SK-N-SH (cell line): ENCODE results near the gene LRP10. TPM values are rescaled to one million over a fixed set of nuclear protein-coding genes. Genes with fewer than 3 reads are reported as not detected.
"Not testable (repeated sequence)": the region's sequence is repeated elsewhere in the genome, so short reads cannot be mapped to it uniquely, and the experiment has no call there.

Experiments used
- CTCF ChIA-PET: fragments of 300-600, 350-600 bp; formaldehyde crosslinking; extraction: SDS; loops from one replicate; lab custom pipeline; 2021; lab: Yijun Ruan, JAX
- POLR2A ChIA-PET: fragments of 350-600 bp; sonication (Branson Sonifier 250); formaldehyde crosslinking; extraction: SDS; loops from one replicate; lab custom pipeline; 2020; ENCODE audit warnings: antibody characterized with exemption, inconsistent platforms; lab: Yijun Ruan, JAX
- DNase-seq: peaks from one replicate; pipeline ENCODE4 v3.0.0; 2012
- H2AFZ ChIP-seq: fragments of 200-600 bp; sonication (generic); 2 replicates; pipeline ENCODE4 v1.8.1; 2016; ENCODE audit warnings: antibody characterized with exemption, mild to moderate bottlenecking, low read depth
- H3F3A ChIP-seq: fragments of 200-600 bp; sonication (generic); replicated peaks from 2 replicates; pipeline ENCODE3; 2016; ENCODE audit warnings: antibody characterized with exemption, mild to moderate bottlenecking; ENCODE audit not compliant: insufficient read depth
- H3K27ac ChIP-seq, 2 experiments: fragments of 200-500 bp in 1 of 2; fragments of 200-600 bp in 1 of 2; sonication (Bioruptor generic) in 1 of 2; sonication (generic), shearing (Covaris generic) in 1 of 2; 2 replicates each; pipeline versions ENCODE4 v1.5.1 to v1.6.1; 2014 to 2016; ENCODE audit warnings: low read depth in 2 of 2, inconsistent platforms in 1 of 2, low read length in 1 of 2, mild to moderate bottlenecking in 1 of 2, mixed read lengths in 1 of 2
- H3K27me3 ChIP-seq: fragments of 200-600 bp; sonication (generic), shearing (Covaris generic); 2 replicates; pipeline ENCODE4 v1.6.1; 2016; ENCODE audit warnings: mixed run types; ENCODE audit not compliant: insufficient read depth
- H3K36me3 ChIP-seq, 2 experiments: fragments of 200-500 bp in 1 of 2; fragments of 200-600 bp in 1 of 2; sonication (Bioruptor generic) in 1 of 2; sonication (generic) in 1 of 2; replicated peaks in 1 of 2; 2 replicates each; pipeline versions ENCODE3 to v1.5.1; 2014 to 2016; ENCODE audit warnings: low read length in 1 of 2, mild to moderate bottlenecking in 1 of 2; ENCODE audit not compliant: insufficient read depth in 2 of 2, control insufficient read depth in 1 of 2
- H3K4me1 ChIP-seq, 2 experiments: fragments of 200-500 bp in 1 of 2; fragments of 200-600 bp in 1 of 2; sonication (Bioruptor generic) in 1 of 2; sonication (generic), shearing (Covaris generic) in 1 of 2; 2 replicates each; pipeline versions ENCODE4 v1.5.1 to v1.6.1; 2014 to 2016; ENCODE audit warnings: low read depth in 1 of 2, low read length in 1 of 2, mixed run types in 1 of 2; ENCODE audit not compliant: insufficient read depth in 2 of 2, control insufficient read depth in 1 of 2
- H3K4me2 ChIP-seq: fragments of 200-600 bp; sonication (generic), shearing (Covaris generic); 2 replicates; pipeline ENCODE4 v1.6.1; 2017; ENCODE audit warnings: mixed run types
- H3K4me3 ChIP-seq, 2 experiments: fragments of 200-500 bp in 1 of 2; fragments of 200-600 bp in 1 of 2; sonication (Bioruptor generic) in 1 of 2; sonication (generic), shearing (Covaris generic) in 1 of 2; 2 replicates each; pipeline versions ENCODE4 v1.5.1 to v1.8.1; 2014 to 2016; ENCODE audit warnings: low read depth in 2 of 2, inconsistent platforms in 1 of 2, low read length in 1 of 2, mild to moderate bottlenecking in 1 of 2, mixed read lengths in 1 of 2, moderate library complexity in 1 of 2
- H3K79me2 ChIP-seq: fragments of 200-600 bp; sonication (generic); 2 replicates; pipeline ENCODE4 v1.8.1; 2017; ENCODE audit warnings: mild to moderate bottlenecking; ENCODE audit not compliant: insufficient read depth
- H3K9ac ChIP-seq: fragments of 200-600 bp; sonication (generic); 2 replicates; pipeline ENCODE4 v1.6.1; 2017; ENCODE audit warnings: mixed run types
- H3K9me2 ChIP-seq: fragments of 200-600 bp; sonication (generic); 2 replicates; pipeline ENCODE4 v1.6.1; 2017; ENCODE audit warnings: mixed run types
- H3K9me3 ChIP-seq: fragments of 200-600 bp; sonication (generic); 2 replicates; pipeline ENCODE4 v1.6.1; 2017; ENCODE audit warnings: mixed run types, mild to moderate bottlenecking, moderate library complexity
- H4K20me1 ChIP-seq: fragments of 200-600 bp; sonication (generic); 2 replicates; pipeline ENCODE4 v1.6.1; 2017; ENCODE audit warnings: mild to moderate bottlenecking, mixed run types; ENCODE audit not compliant: insufficient read depth
- MXI1 ChIP-seq: IDR thresholded peaks from 2 replicates; pipeline ENCODE4 v1.6.1; 2012; ENCODE audit warnings: mild to moderate bottlenecking, low read depth, low read length, improper control_type of control experiment
- PBX3 ChIP-seq: IDR thresholded peaks from 2 replicates; pipeline ENCODE4; 2012
- REST ChIP-seq: IDR thresholded peaks from 2 replicates; pipeline ENCODE4 v1.6.1; 2012; ENCODE audit warnings: mild to moderate bottlenecking, low read depth, low read length, moderate library complexity
- RFX5 ChIP-seq: IDR thresholded peaks from 2 replicates; pipeline ENCODE4 v1.6.1; 2012; ENCODE audit warnings: mild to moderate bottlenecking, improper control_type of control experiment, low read length
- TAF1 ChIP-seq: IDR thresholded peaks from 2 replicates; pipeline ENCODE4 v1.6.1; 2012; ENCODE audit warnings: low read depth, mild to moderate bottlenecking, low read length, moderate library complexity, borderline replicate concordance
- YY1 ChIP-seq: IDR thresholded peaks from 2 replicates; pipeline ENCODE4 v1.4.0; 2012; ENCODE audit warnings: low read depth, mild to moderate bottlenecking
- ZBTB33 ChIP-seq: IDR thresholded peaks from 2 replicates; pipeline ENCODE4 v1.4.0; 2012; ENCODE audit warnings: low read depth, borderline replicate concordance
- WGBS: methylation state at CpG from one replicate; pipeline ENCODE4 v1.1.6; 2017; ENCODE audit warnings: low lambda C conversion rate; 5-methylcytosine and 5-hydroxymethylcytosine counted together
- polyA plus RNA-seq, 3 experiments: library from polyadenylated mRNA; depleted of rRNA; stranded (reverse); fragments of >200 nt; gene quantifications; 2 replicates each; pipeline ENCODE4 v1.2.3, GENCODE V29; 2012
- TF ChIP-seq, protein P1 (sequence below): fragments of 200-600 bp; sonication (generic); IDR thresholded peaks from 2 replicates; pipeline ENCODE4 v1.6.1; 2017; ENCODE audit warnings: antibody characterized with exemption, mild to moderate bottlenecking, moderate library complexity
- TF ChIP-seq, protein P2 (sequence below): IDR thresholded peaks from 2 replicates; pipeline ENCODE4 v1.4.0; 2012; ENCODE audit warnings: low read depth, borderline replicate concordance

Gene LRP10
- polyA plus RNA-seq, 1 of the 3 experiments (the other 2 are of a cell fraction) = 117 TPM

- peak; percentile 37; the same call in 1 of the 2 replicates for TF ChIP-seq PBX3
These were observed 46.7 kb upstream of the LRP10 start (continued) for GRCh38 chr14:22824711-22825359.

DNA sequence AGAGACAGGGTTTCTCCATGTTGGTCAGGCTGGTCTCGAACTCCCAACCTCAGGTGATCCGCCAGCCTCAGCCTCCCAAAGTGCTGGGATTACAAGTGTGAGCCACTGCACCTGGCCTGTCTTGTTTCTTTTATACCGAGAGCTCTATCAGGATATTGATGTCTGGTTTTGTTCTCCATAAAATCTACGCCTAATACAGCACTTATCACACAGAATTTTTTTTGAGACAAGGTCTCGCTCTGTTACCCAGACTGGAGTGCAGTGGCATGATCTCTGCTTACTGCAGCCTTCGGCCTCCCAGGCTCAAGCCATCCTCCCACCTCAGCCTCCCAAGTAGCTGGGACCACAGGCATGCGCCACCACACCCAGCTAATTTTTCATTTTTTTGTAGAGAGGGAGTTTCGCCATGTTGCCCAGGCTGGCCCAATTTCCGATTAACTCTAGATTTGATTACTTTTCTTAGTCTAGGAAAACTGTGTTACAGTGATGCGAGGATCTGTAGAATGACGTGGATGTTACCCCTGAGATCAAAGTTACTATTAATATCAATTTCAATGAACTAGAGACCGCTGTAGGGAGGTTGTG lies 42.4 kb upstream of the LRP10 start:
- Histone ChIP-seq H3K79me2 (peaks cover 23% of the 10 kb centered on the region), H3K4me3 (peak overlapping the region; percentile 75 to 87; a peak in 2 of 4 replicates), H3K27ac (peak overlapping the region; percentile 45 to 62; a peak in 2 of 4 replicates), H3K9ac (peak overlapping the region; percentile 84), H3K36me3 (peaks cover 10 to 21% of the 10 kb centered on the region in 2 experiments), H3K4me2 (peak overlapping the region; percentile 83), H2AFZ (peak overlapping the region; percentile 97)
- H3K27me3 ChIP-seq, DNase-seq, H3K4me1 ChIP-seq, H3K9me2 ChIP-seq, H3F3A ChIP-seq, H4K20me1 ChIP-seq, H3K9me3 ChIP-seq: not testable (repeated sequence)
- WGBS = 84% methylated on average over 12 of the region's 12 CpGs
- ChIA-PET CTCF (interaction anchor here (1.4 to 19.1 kb wide), 4 partner anchors 12 to 259 kb away, joined by 3 to 472 read pairs (median 8); no protein-coding TSS in a partner anchor), POLR2A (interaction anchor here (0.7 kb wide), 1 partner anchor 20 kb away, joined by 5 read pairs; no protein-coding TSS in a partner anchor)

GRCh38 chr14:22829661-22830442 lies 41.7 kb upstream of the LRP10 start, which contains the start of gene MRPL52:
Gene MRPL52 (plus strand): TSS chr14:22829887. CDS start chr14:22829913, 26 bp downstream.
- Histone ChIP-seq H3K4me1 (no peaks in the 10 kb centered on the region; a peak in 1 of 4 replicates), H3K79me2 (peaks cover 23% of the 10 kb centered on the region), H3F3A (peaks cover 6% of the 10 kb centered on the region), H3K9me3 (no peaks in the 10 kb centered on the region), H3K9me2 (no peaks in the 10 kb centered on the region), H3K27me3 (no peaks in the 10 kb centered on the region), H3K27ac (peak within 1 kb of the TSS; percentile 45 to 62; a peak in 2 of 4 replicates), H4K20me1 (no peaks in the 10 kb centered on the region), H3K4me3 (peak within 1 kb of the TSS; percentile 75 to 87), H2AFZ (peak within 1 kb of the TSS; percentile 97), H3K36me3 (peaks cover 12 to 24% of the 10 kb centered on the region in 2 experiments), H3K4me2 (peak within 1 kb of the TSS; percentile 83), H3K9ac (peak within 1 kb of the TSS; percentile 84)
- DNase-seq = peak; percentile 93
- WGBS = 1% methylated on average over 30 of the region's 41 CpGs
- POLR2A ChIA-PET = interaction anchor here (0.7 to 1.6 kb wide), 4 partner anchors 9 to 496 kb away, joined by 3 to 16 read pairs (median 4); no protein-coding TSS in a partner anchor
- CTCF ChIA-PET = interaction anchor here (0.6 to 19.1 kb wide), 11 partner anchors 10 to 260 kb away, joined by 3 to 472 read pairs (median 3); no protein-coding TSS in a partner anchor
- TF ChIP-seq TAF1 (peak; percentile 84), MXI1 (peak; percentile 87), YY1 (peak; percentile 99), ZBTB33 (peak; percentile 95), REST (no peak), RFX5 (no peak)
- TF ChIP-seq, protein P1, sequence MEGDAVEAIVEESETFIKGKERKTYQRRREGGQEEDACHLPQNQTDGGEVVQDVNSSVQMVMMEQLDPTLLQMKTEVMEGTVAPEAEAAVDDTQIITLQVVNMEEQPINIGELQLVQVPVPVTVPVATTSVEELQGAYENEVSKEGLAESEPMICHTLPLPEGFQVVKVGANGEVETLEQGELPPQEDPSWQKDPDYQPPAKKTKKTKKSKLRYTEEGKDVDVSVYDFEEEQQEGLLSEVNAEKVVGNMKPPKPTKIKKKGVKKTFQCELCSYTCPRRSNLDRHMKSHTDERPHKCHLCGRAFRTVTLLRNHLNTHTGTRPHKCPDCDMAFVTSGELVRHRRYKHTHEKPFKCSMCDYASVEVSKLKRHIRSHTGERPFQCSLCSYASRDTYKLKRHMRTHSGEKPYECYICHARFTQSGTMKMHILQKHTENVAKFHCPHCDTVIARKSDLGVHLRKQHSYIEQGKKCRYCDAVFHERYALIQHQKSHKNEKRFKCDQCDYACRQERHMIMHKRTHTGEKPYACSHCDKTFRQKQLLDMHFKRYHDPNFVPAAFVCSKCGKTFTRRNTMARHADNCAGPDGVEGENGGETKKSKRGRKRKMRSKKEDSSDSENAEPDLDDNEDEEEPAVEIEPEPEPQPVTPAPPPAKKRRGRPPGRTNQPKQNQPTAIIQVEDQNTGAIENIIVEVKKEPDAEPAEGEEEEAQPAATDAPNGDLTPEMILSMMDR = no peak
- TF ChIP-seq, protein P2, sequence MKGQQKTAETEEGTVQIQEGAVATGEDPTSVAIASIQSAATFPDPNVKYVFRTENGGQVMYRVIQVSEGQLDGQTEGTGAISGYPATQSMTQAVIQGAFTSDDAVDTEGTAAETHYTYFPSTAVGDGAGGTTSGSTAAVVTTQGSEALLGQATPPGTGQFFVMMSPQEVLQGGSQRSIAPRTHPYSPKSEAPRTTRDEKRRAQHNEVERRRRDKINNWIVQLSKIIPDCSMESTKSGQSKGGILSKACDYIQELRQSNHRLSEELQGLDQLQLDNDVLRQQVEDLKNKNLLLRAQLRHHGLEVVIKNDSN = 0 out of 2 replicates have a peak, but pooled peaks have one; percentile 20
